Left lung (tissue), 10 donors: ENCODE results near the gene CSGALNACT2. TPM values are rescaled to one million over a fixed set of nuclear protein-coding genes. Genes with fewer than 3 reads are reported as not detected.

ENCODE experiments used
- ATAC-seq: fragments of 200-7000 bp; cut with Tn5 transposase; one replicate; pipeline ENCODE4 v1.9.1; 2020; ENCODE audit warnings: moderate library complexity
- DNase-seq, 4 donors: peaks; one replicate each; pipeline ENCODE4 v3.0.0-alpha.2; 2013 to 2020
- H3K27ac ChIP-seq, 2 donors: fragments of 200-600 bp; sonication (generic) in 1 of 2; one replicate each; pipeline versions ENCODE4 v1.5.0 to v1.8.0; 2020 to 2021
- H3K27me3 ChIP-seq, 2 donors: fragments of 200-600 bp; sonication (generic) in 1 of 2; one replicate each; pipeline versions ENCODE4 v1.5.0 to v1.8.0; 2020 to 2021
- H3K36me3 ChIP-seq, 2 donors: fragments of 200-600 bp; sonication (generic) in 1 of 2; one replicate each; pipeline versions ENCODE4 v1.5.0 to v1.8.0; 2020 to 2021
- H3K4me1 ChIP-seq, 2 donors: fragments of 200-600 bp; one replicate each; pipeline ENCODE4 v1.8.0; 2021
- H3K4me3 ChIP-seq, 2 donors: fragments of 200-600 bp; sonication (generic) in 1 of 2; one replicate each; pipeline versions ENCODE4 v1.5.0 to v1.8.0; 2020 to 2021; ENCODE audit warnings: mild to moderate bottlenecking in 1 of 2
- H3K9me3 ChIP-seq, 2 donors: fragments of 200-600 bp; sonication (generic) in 1 of 2; one replicate each; pipeline versions ENCODE4 v1.5.0 to v1.8.0; 2020 to 2021
- CTCF ChIP-seq, 2 donors: fragments of 200-600 bp; sonication (generic) in 1 of 2; IDR thresholded peaks; one replicate each; pipeline versions ENCODE4 v1.5.0 to v1.8.0; 2021; ENCODE audit warnings: antibody characterized with exemption in 2 of 2
- intact Hi-C, 2 donors: fragments of 100-400 bp; cut with DNase I; formaldehyde crosslinking; loops; one replicate each; pipeline versions ENCODE4 v1.11.2 to v1.14.2; 2022
- polyA plus RNA-seq, 6 donors: library from polyadenylated mRNA; unstranded; fragments of 120-200 nt; gene quantifications; one replicate each; pipeline ENCODE4 v1.2.1, GENCODE V29; 2013; ENCODE audit not compliant: insufficient read length in 6 of 6
- total RNA-seq, 2 donors: library from RNA; stranded (reverse); fragmentation: NEBNext Ultra II Directional; extraction: Animal tissue kit (Norgen Biotek cat#: 25700); gene quantifications; one replicate each; pipeline ENCODE4 v1.2.1, GENCODE V29; 2021
- donor health status: DM: no; HTN: yes; CAD: no.
- donor health status: DM: no; HTN: no; CAD: no.

CSGALNACT2 gene
- total and polyA plus RNA-seq, 8 donors: 31.4 to 45.0 (median 36.6) TPM

GRCh38 chr10:43126759-43127424, 11.4 kb upstream of the CSGALNACT2 start:
- intact Hi-C loops: no loop called here
- peak overlapping the region in 1 of 2 donors; percentile 48 for H3K27ac ChIP-seq
- no peaks in the 10 kb centered on the region for H3K36me3 ChIP-seq
- H3K4me1 ChIP-seq: peaks cover 4 to 28% of the 10 kb centered on the region in 2 donors
- DNase-seq: peak in 1 of 4 donors; percentile 31
- no peak for ATAC-seq
- H3K9me3 ChIP-seq: no peaks in the 10 kb centered on the region
- H3K4me3 ChIP-seq: no peak overlapping the region
- H3K27me3 ChIP-seq: no peaks in the 10 kb centered on the region
- no peak for TF ChIP-seq CTCF (IDR thresholded peaks at IDR 0.05)

GRCh38 chr10:43127442-43127841, 10.8 kb upstream of the CSGALNACT2 start:
- no peak for ATAC-seq
- no peak for TF ChIP-seq CTCF (IDR thresholded peaks at IDR 0.05)
- peak in 1 of 4 donors; percentile 24 for DNase-seq
- Histone ChIP-seq H3K9me3 (no peaks in the 10 kb centered on the region), H3K27me3 (no peaks in the 10 kb centered on the region), H3K4me3 (no peak overlapping the region), H3K36me3 (no peaks in the 10 kb centered on the region), H3K27ac (peak overlapping the region in 1 of 2 donors; percentile 48), H3K4me1 (peaks cover 4 to 24% of the 10 kb centered on the region in 2 donors)
- intact Hi-C loops: no loop called here

GRCh38 chr10:43128331-43128730, 9.9 kb upstream of the CSGALNACT2 start:
- DNase-seq (no peak), ATAC-seq (no peak)
- intact Hi-C loops: no loop called here
- H3K4me1 ChIP-seq: peaks cover 4 to 26% of the 10 kb centered on the region in 2 donors
- no peaks in the 10 kb centered on the region for H3K36me3 ChIP-seq
- H3K27me3 ChIP-seq: no peaks in the 10 kb centered on the region
- H3K27ac ChIP-seq: peak overlapping the region in 1 of 2 donors; percentile 87
- no peaks in the 10 kb centered on the region for H3K9me3 ChIP-seq
- no peak for TF ChIP-seq CTCF (IDR thresholded peaks at IDR 0.05)
- H3K4me3 ChIP-seq: no peak overlapping the region

- DNase-seq (no peak), ATAC-seq (peak; percentile 81)
- no peak for TF ChIP-seq CTCF (IDR thresholded peaks at IDR 0.05)
- no peaks in the 10 kb centered on the region for H3K36me3 ChIP-seq
- no peaks in the 10 kb centered on the region for H3K9me3 ChIP-seq
- no peak overlapping the region for H3K4me3 ChIP-seq
- peaks cover 4 to 27% of the 10 kb centered on the region in 2 donors for H3K4me1 ChIP-seq
- peak overlapping the region; percentile 68 to 87 for H3K27ac ChIP-seq
- H3K27me3 ChIP-seq: no peaks in the 10 kb centered on the region
- intact Hi-C loops: no loop called here
Measured at GRCh38 chr10:43128958-43129706, 9.1 kb upstream of the CSGALNACT2 start.

- no peak overlapping the region for H3K27ac ChIP-seq
- no peaks in the 10 kb centered on the region for H3K36me3 ChIP-seq
- intact Hi-C loops: no loop called here
- H3K4me3 ChIP-seq: no peak overlapping the region
- TF ChIP-seq CTCF (IDR thresholded peaks at IDR 0.05): no peak
- H3K4me1 ChIP-seq: peaks cover 4 to 28% of the 10 kb centered on the region in 2 donors
- H3K27me3 ChIP-seq: no peaks in the 10 kb centered on the region
- ATAC-seq: no peak
- no peak for DNase-seq
- no peaks in the 10 kb centered on the region for H3K9me3 ChIP-seq
Measured at GRCh38 chr10:43130770-43131171, 7.5 kb upstream of the CSGALNACT2 start.
